Lower lobe of right lung (tissue), 2 donors: ENCODE measurements around the gene WNT9B. TPM values are rescaled to one million over a fixed set of nuclear protein-coding genes. Genes with fewer than 3 reads are reported as not detected.

Experiments
- ATAC-seq, 2 donors: fragments of 200-7000 bp; cut with Tn5 transposase; one replicate each; pipeline ENCODE4 v1.9.1; 2020 to 2022; ENCODE audit warnings: mild to moderate bottlenecking in 2 of 2, moderate library complexity in 2 of 2
- DNase-seq: peaks from one replicate; pipeline ENCODE4 v3.0.0-alpha.2; 2020
- H3K27ac ChIP-seq: fragments of 200-600 bp; one replicate; pipeline ENCODE4 v1.8.0; 2022
- H3K27me3 ChIP-seq: fragments of 200-600 bp; one replicate; pipeline ENCODE4 v1.8.0; 2022; ENCODE audit warnings: low read depth
- H3K36me3 ChIP-seq: fragments of 200-600 bp; one replicate; pipeline ENCODE4 v1.8.0; 2022; ENCODE audit warnings: mild to moderate bottlenecking
- H3K4me1 ChIP-seq: fragments of 200-600 bp; one replicate; pipeline ENCODE4 v1.8.0; 2022
- H3K4me3 ChIP-seq: fragments of 200-600 bp; one replicate; pipeline ENCODE4 v1.8.0; 2022; ENCODE audit warnings: mild to moderate bottlenecking
- H3K9me3 ChIP-seq: fragments of 200-600 bp; one replicate; pipeline ENCODE4 v1.8.0; 2022
- CTCF ChIP-seq: fragments of 200-600 bp; IDR thresholded peaks from one replicate; pipeline ENCODE4 v1.8.0; 2022; ENCODE audit warnings: antibody characterized with exemption, mild to moderate bottlenecking
- intact Hi-C: fragments of 100-400 bp; cut with DNase I; formaldehyde crosslinking; loops from one replicate; pipeline ENCODE4 v1.11.0; 2022
- total RNA-seq: library from RNA; stranded (reverse); fragmentation: NEBNext Ultra II Directional; extraction: Animal tissue kit (Norgen Biotek cat#: 25700); gene quantifications from one replicate; pipeline ENCODE4 v1.2.1, GENCODE V29; 2021
- donor health status: DM: no; HTN: yes; CAD: no; lungs with severe emphysema.

WNT9B gene
- total RNA-seq, 1 donor from 2014 or later = 0.80 TPM

DNA sequence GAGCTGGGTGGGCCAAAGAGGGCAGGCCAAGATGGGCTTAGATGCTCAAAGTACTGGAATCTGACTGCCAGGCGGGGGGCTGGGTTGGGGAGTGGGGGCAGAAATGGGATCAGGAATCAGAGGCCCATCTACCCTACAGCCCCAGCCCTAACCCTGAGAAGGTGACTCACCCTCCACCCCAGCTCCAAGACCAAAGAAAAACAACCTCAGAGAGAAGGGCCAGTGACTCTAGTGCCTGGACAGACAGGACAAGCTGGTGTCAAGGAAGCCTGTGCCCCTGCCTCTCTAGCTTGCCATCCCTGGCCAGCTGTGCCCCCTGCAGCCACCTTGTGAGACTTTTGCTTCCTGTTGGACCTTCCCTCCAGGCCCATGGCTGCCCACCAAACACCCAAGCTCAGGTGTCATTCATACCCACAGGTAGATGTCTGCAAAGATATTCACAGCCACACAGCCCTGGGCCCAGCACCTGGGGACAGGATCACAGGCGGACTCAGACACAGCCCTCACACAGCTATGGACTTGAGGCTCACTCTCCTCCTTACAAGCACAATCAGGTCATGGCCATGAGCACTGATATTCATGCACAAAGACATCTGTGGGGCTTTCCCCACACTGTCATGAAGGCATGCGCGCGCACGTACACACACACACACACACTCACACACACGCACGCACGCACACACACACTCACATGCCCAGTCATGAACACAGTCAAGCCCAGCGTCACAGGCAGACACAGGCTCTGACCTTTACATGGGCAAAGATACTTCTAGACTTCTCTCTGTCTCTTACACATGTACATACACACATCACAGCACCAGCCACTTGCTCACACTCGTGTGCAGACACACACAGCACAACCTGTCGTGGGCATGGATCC, 35.7 kb upstream of the WNT9B start:
- no peaks in the 10 kb centered on the region for H3K9me3 ChIP-seq
- H3K27ac ChIP-seq = no peak overlapping the region
- H3K36me3 ChIP-seq = no peaks in the 10 kb centered on the region
- TF ChIP-seq CTCF = no peak
- peaks cover 73% of the 10 kb centered on the region for H3K27me3 ChIP-seq
- no peak for DNase-seq
- intact Hi-C loops = no loop called here
- no peak for ATAC-seq
- peaks cover 20% of the 10 kb centered on the region for H3K4me1 ChIP-seq
- no peak overlapping the region for H3K4me3 ChIP-seq

- no peak for ATAC-seq
- DNase-seq = no peak
- Histone ChIP-seq H3K4me3 (no peak overlapping the region), H3K9me3 (no peaks in the 10 kb centered on the region), H3K27me3 (peaks cover 80% of the 10 kb centered on the region), H3K27ac (no peak overlapping the region), H3K4me1 (peaks cover 20% of the 10 kb centered on the region), H3K36me3 (no peaks in the 10 kb centered on the region)
- intact Hi-C loops = no loop called here
- TF ChIP-seq CTCF = no peak
These were observed 34.1 kb upstream of the WNT9B start for GRCh38 chr17:46817151-46817900.

GRCh38 chr17:46817901-46818209, 33.5 kb upstream of the WNT9B start:
- intact Hi-C loops = no loop called here
- no peak for ATAC-seq
- no peak for TF ChIP-seq CTCF
- no peaks in the 10 kb centered on the region for H3K9me3 ChIP-seq
- no peaks in the 10 kb centered on the region for H3K36me3 ChIP-seq
- peaks cover 85% of the 10 kb centered on the region for H3K27me3 ChIP-seq
- H3K27ac ChIP-seq = no peak overlapping the region
- DNase-seq = no peak
- H3K4me1 ChIP-seq = peaks cover 20% of the 10 kb centered on the region
- H3K4me3 ChIP-seq = no peak overlapping the region

DNA sequence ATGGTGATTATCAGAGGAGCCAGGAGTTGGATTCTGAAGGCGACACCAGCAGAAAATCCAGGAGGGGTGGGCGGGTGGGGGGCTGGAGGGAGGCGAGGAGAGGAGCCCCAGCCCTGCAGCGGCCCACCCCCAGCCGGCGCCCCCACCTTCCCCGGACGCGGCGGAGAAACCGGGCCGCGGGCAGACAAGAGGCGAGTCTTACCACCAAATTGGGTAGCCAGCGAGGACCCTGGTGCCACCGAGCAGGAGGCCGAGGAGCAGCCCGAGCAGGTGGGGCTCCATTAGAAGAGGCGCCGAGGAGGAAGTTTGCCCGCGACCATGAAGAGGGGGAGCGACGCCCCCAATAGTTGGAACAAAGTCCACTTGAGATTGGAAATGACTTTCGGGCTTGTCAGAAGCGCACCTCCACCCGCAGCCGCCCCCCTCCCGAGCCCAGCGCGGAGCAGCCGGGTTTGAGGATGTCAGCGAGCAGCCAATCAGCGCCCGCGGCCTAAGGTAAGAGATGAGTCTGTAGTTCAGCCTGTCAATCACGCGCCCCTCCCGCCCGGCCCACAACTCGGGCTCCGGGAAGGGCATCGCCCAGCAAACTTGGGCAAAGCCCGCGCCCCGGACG, 33.0 kb upstream of the WNT9B start, which contains the start of gene WNT3:
Gene WNT3, minus strand, starts transcription at position 377 of the 613 bp plus-strand sequence. Its CDS starts 95 bp downstream, at position 282.
- Histone ChIP-seq H3K9me3 (no peaks in the 10 kb centered on the region), H3K4me1 (peaks cover 20% of the 10 kb centered on the region), H3K27ac (no peak within 1 kb of the TSS), H3K27me3 (peaks cover 87% of the 10 kb centered on the region), H3K36me3 (no peaks in the 10 kb centered on the region), H3K4me3 (peak within 1 kb of the TSS; percentile 51)
- intact Hi-C loops = no loop called here
- ATAC-seq (peak; percentile 6 to 39), DNase-seq (peak; percentile 51)
- no peak for TF ChIP-seq CTCF
